K562 (cell line): ENCODE results near the gene CNMD. TPM values are rescaled to one million over a fixed set of nuclear protein-coding genes. Genes with fewer than 3 reads are reported as not detected.

Experiments
- ATAC-seq: fragments of 200-7000 bp; cut with Tn5 transposase; 3 replicates; pipeline ENCODE4 v1.9.1; 2020; ENCODE audit warnings: moderate library complexity
- BruUV-seq: library from RNA; stranded (reverse); fragments of 400-500 nt; replicated peaks from 2 replicates; lab custom pipeline; 2021; lab: Mats Ljungman, UMichigan
- CTCF ChIA-PET: fragments of 300-600 bp; formaldehyde crosslinking; extraction: SDS; loops from one replicate; lab custom pipeline; 2021; ENCODE audit warnings: low intra/inter-chr PET ratio; lab: Yijun Ruan, JAX
- POLR2A ChIA-PET: fragments of 300-600, 350-650 bp; sonication (Branson Sonifier 250); formaldehyde crosslinking; extraction: SDS; loops from one replicate; lab custom pipeline; 2021; ENCODE audit warnings: antibody characterized with exemption, inconsistent platforms; lab: Yijun Ruan, JAX
- DNase-seq, 4 experiments: peaks; one replicate each; pipeline versions ENCODE4 v3.0.0 to v3.0.0-alpha.2; 2011 to 2018; ENCODE audit warnings: low spot score in 3 of 4, mixed read lengths in 3 of 4; ENCODE audit errors: extremely low read depth in 1 of 4
- FAIRE-seq: peaks from 2 replicates; lab custom pipeline; 2011; peaks lifted over from hg19 to GRCh38; lab: Jason Lieb, UNC
- H2AFZ ChIP-seq: 2 replicates; pipeline ENCODE4 v1.6.0; 2011; ENCODE audit warnings: low read depth, low read length, control low read depth, inconsistent platforms
- H3K27ac ChIP-seq: fragments of 200-600 bp; 3 replicates; pipeline ENCODE4 v1.8.0; 2011; ENCODE audit warnings: low read depth, mild to moderate bottlenecking, control low read depth, inconsistent platforms, low read length, moderate library complexity, mixed read lengths; ENCODE audit errors: extremely low read depth
- H3K27me3 ChIP-seq, 2 experiments: fragments of 300-600 bp in 1 of 2; 2 replicates in 1 of 2; 3 replicates in 1 of 2; pipeline versions ENCODE4 v1.6.0 to v1.8.0; 2011; ENCODE audit warnings: inconsistent platforms in 2 of 2, low read length in 2 of 2, mild to moderate bottlenecking in 1 of 2, mixed read lengths in 1 of 2, moderate library complexity in 1 of 2; ENCODE audit not compliant: control insufficient read depth in 2 of 2, insufficient read depth in 2 of 2
- H3K36me3 ChIP-seq: fragments of 300-600 bp; 3 replicates; pipeline ENCODE4 v1.8.0; 2011; ENCODE audit warnings: mild to moderate bottlenecking, low read length, inconsistent platforms; ENCODE audit not compliant: control insufficient read depth, insufficient read depth
- H3K4me1 ChIP-seq, 2 experiments: fragments of 200-600 bp in 1 of 2; replicated peaks in 1 of 2; 2 replicates in 1 of 2; 3 replicates in 1 of 2; pipeline versions ENCODE4 v1.5.1 to v1.8.0; 2011; ENCODE audit warnings: inconsistent platforms in 2 of 2, low read length in 2 of 2, mild to moderate bottlenecking in 1 of 2, mixed read lengths in 1 of 2, moderate library complexity in 1 of 2; ENCODE audit not compliant: control insufficient read depth in 2 of 2, insufficient read depth in 2 of 2
- H3K4me2 ChIP-seq: 2 replicates; pipeline ENCODE4 v1.6.1; 2011; ENCODE audit warnings: low read length, control low read depth, inconsistent platforms, mixed read lengths; ENCODE audit not compliant: insufficient read depth
- H3K4me3 ChIP-seq: fragments of 200-600 bp; sonication (generic), shearing (Covaris generic); 2 replicates; pipeline ENCODE4 v1.5.1; 2016; ENCODE audit warnings: control low read depth, inconsistent platforms
- H3K79me2 ChIP-seq: fragments of 200-600 bp; 3 replicates; pipeline ENCODE4 v1.8.0; 2011; ENCODE audit warnings: low read length, inconsistent platforms; ENCODE audit not compliant: control insufficient read depth, insufficient read depth
- H3K9ac ChIP-seq, 2 experiments: 2 replicates each; pipeline versions ENCODE4 v1.6.0 to v1.6.1; 2011; ENCODE audit warnings: low read depth in 2 of 2, low read length in 2 of 2, control low read depth in 1 of 2, inconsistent platforms in 1 of 2, mild to moderate bottlenecking in 1 of 2, mixed read lengths in 1 of 2; ENCODE audit not compliant: insufficient read depth in 1 of 2
- H3K9me1 ChIP-seq: one replicate; pipeline ENCODE4 v1.6.0; 2011; ENCODE audit warnings: inconsistent platforms, mild to moderate bottlenecking, low read length, moderate library complexity; ENCODE audit not compliant: control insufficient read depth, insufficient read depth
- H3K9me3 ChIP-seq: replicated peaks from 2 replicates; pipeline ENCODE4 v1.5.1; 2011; ENCODE audit warnings: low read depth, low read length, inconsistent platforms; ENCODE audit not compliant: control insufficient read depth, insufficient read depth
- H4K20me1 ChIP-seq: replicated peaks from 2 replicates; pipeline ENCODE4 v1.6.1; 2011; ENCODE audit warnings: low read length, inconsistent platforms, mixed read lengths; ENCODE audit not compliant: control insufficient read depth, insufficient read depth
- L3MBTL2 ChIP-seq: fragments of 450-650 bp; IDR thresholded peaks from 2 replicates; pipeline ENCODE4 v1.6.1; 2016; ENCODE audit warnings: mild to moderate bottlenecking, moderate library complexity
- RB1 ChIP-seq: fragments of 450-650 bp; IDR thresholded peaks from 2 replicates; pipeline ENCODE4 v1.6.1; 2017; ENCODE audit warnings: low read depth, mild to moderate bottlenecking
- REST ChIP-seq, 2 experiments: fragments of 450-650 bp; formaldehyde crosslinking in 1 of 2; IDR thresholded peaks; 2 replicates each; pipeline versions ENCODE4 v1.4.0 to v1.6.1; 2014 to 2020; ENCODE audit warnings: mild to moderate bottlenecking in 2 of 2, borderline replicate concordance in 1 of 2, low read depth in 1 of 2
- ZBTB7A ChIP-seq: IDR thresholded peaks from 2 replicates; pipeline ENCODE4 v1.6.1; 2011; ENCODE audit warnings: low read depth, mild to moderate bottlenecking, low read length, moderate library complexity, borderline replicate concordance; ENCODE audit not compliant: control insufficient read depth
- WGBS: fragments of 100-300 bp; shearing (Covaris generic); methylation state at CpG from one replicate; pipeline ENCODE4 v1.1.6; 2016; ENCODE audit warnings: low coverage, mixed read lengths; ENCODE audit not compliant: insufficient coverage; ENCODE audit errors: missing lambda C conversion rate; 5-methylcytosine and 5-hydroxymethylcytosine counted together
- in situ Hi-C: fragments of 300-500 bp; cut with MboI; formaldehyde crosslinking; loops from 4 replicates; pipeline ENCODE4 v1.15.0; 2018; ENCODE audit warnings: inconsistent platforms, mixed read lengths
- intact Hi-C: fragments of 100-400 bp; cut with micrococcal nuclease; formaldehyde crosslinking; loops from 2 replicates; pipeline ENCODE4 v1.14.2; 2022
- polyA plus RNA-seq, 8 experiments: library from polyadenylated mRNA; depleted of rRNA in 4 of 8; stranded (reverse) in 5 of 8; unstranded in 3 of 8; fragments of >200 nt; fragmentation: Nextera tagmentation in 2 of 8; fragmentation: Illumina TruSeq in 1 of 8; extraction: Ambion mirVana in 2 of 8; extraction: Trizol in 1 of 8; gene quantifications; 2 replicates each; pipeline versions ENCODE4 v1.2.1 to v1.2.3, GENCODE V29; 2011 to 2014; ENCODE audit warnings: inconsistent platforms in 1 of 8, missing spikeins in 1 of 8
- total RNA-seq, 7 experiments: library from RNA; depleted of rRNA in 6 of 7; stranded (reverse); fragments of >200 nt in 6 of 7; fragmentation: Illumina TruSeq in 2 of 7; extraction: Trizol in 2 of 7; gene quantifications; 2 replicates each; pipeline versions ENCODE4 v1.2.1 to v1.2.3, GENCODE V29; 2011 to 2021; ENCODE audit warnings: low replicate concordance in 1 of 7
- TF ChIP-seq, protein P1 (sequence below): IDR thresholded peaks from 2 replicates; pipeline ENCODE4 v1.6.1; 2011; ENCODE audit warnings: borderline replicate concordance, low read depth, mild to moderate bottlenecking, moderate library complexity, low read length; ENCODE audit not compliant: insufficient read depth, poor library complexity, severe bottlenecking
- TF ChIP-seq, protein P2 (sequence below): fragments of 250-450 bp; sonication (Bioruptor Pico); IDR thresholded peaks from 2 replicates; pipeline ENCODE4 v1.5.0; 2022; ENCODE audit warnings: mild to moderate bottlenecking

CNMD gene
- total and polyA plus RNA-seq, 9 of the 15 experiments (the other 6 are each of a cell fraction or from before 2014, with no cell fraction given) = not detected

- H3K4me2 ChIP-seq = peak overlapping the region; percentile 60
- no peak for FAIRE-seq
- ATAC-seq = peak; percentile 93
- ChIA-PET CTCF (no interaction called here), POLR2A (interaction anchor here (0.6 kb wide), 2 partner anchors 110 to 284 kb away, joined by 3 read pairs; partner anchors contain the start of gene CKAP2)
- no peak overlapping the region for H3K27ac ChIP-seq
- H3K4me1 ChIP-seq = peaks cover 0 to 11% of the 10 kb centered on the region in 2 experiments; a peak in 2 of 5 replicates
- 31% methylated on average over 41 of the region's 75 CpGs for WGBS
- H3K9me1 ChIP-seq = no peaks in the 10 kb centered on the region
- DNase-seq = peak; percentile 22 to 52 (median 47)
- no peaks in the 10 kb centered on the region for H3K79me2 ChIP-seq
- H3K9ac ChIP-seq = peak overlapping the region in 1 of 2 experiments; percentile 56; a peak in 3 of 4 replicates
- no peaks in the 10 kb centered on the region for H4K20me1 ChIP-seq
- peak overlapping the region; percentile 18; the same call in 1 of the 2 replicates for H3K4me3 ChIP-seq
- peak overlapping the region; percentile 85 for H2AFZ ChIP-seq
- H3K9me3 ChIP-seq = no peaks in the 10 kb centered on the region
- no peaks in the 10 kb centered on the region for H3K36me3 ChIP-seq
- in situ Hi-C loops (no loop called here), intact Hi-C loops (loop anchor here (5.0 kb wide), 1 partner anchor 72 kb away; no protein-coding TSS in a partner anchor)
- peaks cover 0 to 18% of the 10 kb centered on the region in 2 experiments; a peak in 2 of 5 replicates for H3K27me3 ChIP-seq
- no TSS peak for BruUV-seq
- TF ChIP-seq RB1 (peak; percentile 32; the same call in 1 of the 2 replicates), L3MBTL2 (peak; percentile 60; the same call in 1 of the 2 replicates), ZBTB7A (peak; percentile 89), REST (IDR thresholded peaks at IDR 0.05; ENCODE audit: borderline replicate concordance) (peak; percentile 36; the same call in 1 of the 2 replicates), REST (CRISPR knock-in tag; IDR thresholded peaks at IDR 0.05; ENCODE audit: low read depth) (no peak)
- TF ChIP-seq, protein P1, sequence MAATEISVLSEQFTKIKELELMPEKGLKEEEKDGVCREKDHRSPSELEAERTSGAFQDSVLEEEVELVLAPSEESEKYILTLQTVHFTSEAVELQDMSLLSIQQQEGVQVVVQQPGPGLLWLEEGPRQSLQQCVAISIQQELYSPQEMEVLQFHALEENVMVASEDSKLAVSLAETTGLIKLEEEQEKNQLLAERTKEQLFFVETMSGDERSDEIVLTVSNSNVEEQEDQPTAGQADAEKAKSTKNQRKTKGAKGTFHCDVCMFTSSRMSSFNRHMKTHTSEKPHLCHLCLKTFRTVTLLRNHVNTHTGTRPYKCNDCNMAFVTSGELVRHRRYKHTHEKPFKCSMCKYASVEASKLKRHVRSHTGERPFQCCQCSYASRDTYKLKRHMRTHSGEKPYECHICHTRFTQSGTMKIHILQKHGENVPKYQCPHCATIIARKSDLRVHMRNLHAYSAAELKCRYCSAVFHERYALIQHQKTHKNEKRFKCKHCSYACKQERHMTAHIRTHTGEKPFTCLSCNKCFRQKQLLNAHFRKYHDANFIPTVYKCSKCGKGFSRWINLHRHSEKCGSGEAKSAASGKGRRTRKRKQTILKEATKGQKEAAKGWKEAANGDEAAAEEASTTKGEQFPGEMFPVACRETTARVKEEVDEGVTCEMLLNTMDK = peak; percentile 54
- TF ChIP-seq, protein P2, sequence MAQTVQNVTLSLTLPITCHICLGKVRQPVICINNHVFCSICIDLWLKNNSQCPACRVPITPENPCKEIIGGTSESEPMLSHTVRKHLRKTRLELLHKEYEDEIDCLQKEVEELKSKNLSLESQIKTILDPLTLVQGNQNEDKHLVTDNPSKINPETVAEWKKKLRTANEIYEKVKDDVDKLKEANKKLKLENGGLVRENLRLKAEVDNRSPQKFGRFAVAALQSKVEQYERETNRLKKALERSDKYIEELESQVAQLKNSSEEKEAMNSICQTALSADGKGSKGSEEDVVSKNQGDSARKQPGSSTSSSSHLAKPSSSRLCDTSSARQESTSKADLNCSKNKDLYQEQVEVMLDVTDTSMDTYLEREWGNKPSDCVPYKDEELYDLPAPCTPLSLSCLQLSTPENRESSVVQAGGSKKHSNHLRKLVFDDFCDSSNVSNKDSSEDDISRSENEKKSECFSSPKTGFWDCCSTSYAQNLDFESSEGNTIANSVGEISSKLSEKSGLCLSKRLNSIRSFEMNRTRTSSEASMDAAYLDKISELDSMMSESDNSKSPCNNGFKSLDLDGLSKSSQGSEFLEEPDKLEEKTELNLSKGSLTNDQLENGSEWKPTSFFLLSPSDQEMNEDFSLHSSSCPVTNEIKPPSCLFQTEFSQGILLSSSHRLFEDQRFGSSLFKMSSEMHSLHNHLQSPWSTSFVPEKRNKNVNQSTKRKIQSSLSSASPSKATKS (CRISPR knock-in tag) = no peak
These were observed 727 bp downstream of the CNMD start for GRCh38 chr13:52738719-52739467.
